Frontal cortex (tissue), 4 donors: Measurements from ENCODE around the gene CLCN1. TPM values are rescaled to one million over a fixed set of nuclear protein-coding genes. Genes with fewer than 3 reads are reported as not detected.
A peak's percentile ranks its signal among the peaks of the same experiment; 100 is the strongest.

Experiments
- DNase-seq, 2 donors: peaks; one replicate each; pipeline ENCODE4 v3.0.0; 2012; ENCODE audit warnings: low spot score in 2 of 2
- FAIRE-seq: peaks from 2 replicates; lab custom pipeline; 2012; peaks lifted over from hg19 to GRCh38; lab: Jason Lieb, UNC
- total RNA-seq: library from RNA; depleted of rRNA; stranded (reverse); fragments of >200 nt; gene quantifications from one replicate; pipeline ENCODE4 v1.2.3, GENCODE V29; 2014
- donor health status: control.
- donor health status: control.
- donor health status: control.

Gene CLCN1
- total RNA-seq, 1 donor from 2014 or later: under 0.01 TPM

- FAIRE-seq (no peak), DNase-seq (no peak)
Observed at GRCh38 chr7:143290293-143290692, 25.6 kb upstream of the CLCN1 start.

DNA sequence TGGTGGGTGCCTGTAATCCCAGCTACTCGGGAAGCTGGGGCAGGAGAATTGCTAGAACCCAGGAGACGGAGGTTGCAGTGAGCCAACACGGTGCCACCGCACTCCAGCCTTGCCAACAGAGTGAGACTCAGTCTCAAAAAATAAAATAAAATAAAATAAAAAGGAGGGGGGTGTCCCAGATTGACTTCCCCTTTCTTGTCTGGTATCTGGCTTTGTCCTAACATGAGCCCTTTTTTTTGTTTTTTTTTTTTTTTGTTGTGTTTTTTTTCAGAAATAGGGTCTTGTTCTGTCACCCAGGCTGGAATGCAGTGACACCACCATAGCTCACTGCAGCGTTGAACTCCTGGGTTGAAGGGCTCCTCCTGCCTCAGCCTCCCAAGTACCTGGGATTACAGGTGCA is 23.0 kb upstream of the CLCN1 start:
- no peak for DNase-seq
- FAIRE-seq: no peak

GRCh38 chr7:143295870-143296269 is 20.0 kb upstream of the CLCN1 start:
- DNase-seq: no peak
- no peak for FAIRE-seq

DNA sequence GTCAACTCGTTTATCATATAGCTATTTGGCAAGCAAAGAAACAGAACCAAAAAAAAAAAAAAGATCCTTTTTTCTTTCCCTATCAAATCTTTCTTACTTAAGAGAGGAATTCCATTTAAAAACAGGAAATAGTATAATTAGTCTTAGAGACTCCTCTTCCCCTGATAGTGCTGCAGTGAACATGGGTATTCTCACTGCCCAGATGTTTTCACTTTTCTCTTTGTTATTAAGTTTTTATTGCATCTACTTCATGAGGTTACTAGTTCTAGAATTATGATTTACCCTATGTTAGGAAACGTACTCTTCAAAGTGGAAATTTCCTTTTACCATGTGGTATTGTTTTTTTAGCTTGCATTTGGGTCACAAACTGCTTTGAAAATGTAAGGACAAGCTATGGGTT is 19.2 kb upstream of the CLCN1 start:
- DNase-seq (no peak), FAIRE-seq (no peak)

GRCh38 chr7:143299346-143299745 is 16.6 kb upstream of the CLCN1 start:
- no peak for DNase-seq

DNA sequence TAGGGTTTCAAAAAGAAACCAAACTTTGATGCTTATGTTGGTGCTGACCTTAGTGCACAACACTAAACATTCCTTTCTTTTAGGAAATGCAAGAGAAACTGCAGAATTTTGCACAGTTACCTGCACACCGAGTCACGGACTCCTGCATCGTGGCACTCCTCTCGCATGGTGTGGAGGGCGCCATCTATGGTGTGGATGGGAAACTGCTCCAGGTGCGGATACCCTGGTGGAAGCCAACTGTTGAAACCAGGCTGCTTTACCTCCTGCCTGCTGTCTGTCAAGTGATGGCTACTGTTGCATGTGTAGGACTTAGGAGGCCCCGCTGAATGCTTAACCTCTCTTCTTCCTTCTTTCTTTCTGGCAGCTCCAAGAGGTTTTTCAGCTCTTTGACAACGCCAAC is 16.1 kb upstream of the CLCN1 start:
- no peak for FAIRE-seq
- DNase-seq: no peak

More at GRCh38 chr7:143299346-143299745, 16.6 kb upstream of the CLCN1 start:
- no peak for FAIRE-seq

DNA sequence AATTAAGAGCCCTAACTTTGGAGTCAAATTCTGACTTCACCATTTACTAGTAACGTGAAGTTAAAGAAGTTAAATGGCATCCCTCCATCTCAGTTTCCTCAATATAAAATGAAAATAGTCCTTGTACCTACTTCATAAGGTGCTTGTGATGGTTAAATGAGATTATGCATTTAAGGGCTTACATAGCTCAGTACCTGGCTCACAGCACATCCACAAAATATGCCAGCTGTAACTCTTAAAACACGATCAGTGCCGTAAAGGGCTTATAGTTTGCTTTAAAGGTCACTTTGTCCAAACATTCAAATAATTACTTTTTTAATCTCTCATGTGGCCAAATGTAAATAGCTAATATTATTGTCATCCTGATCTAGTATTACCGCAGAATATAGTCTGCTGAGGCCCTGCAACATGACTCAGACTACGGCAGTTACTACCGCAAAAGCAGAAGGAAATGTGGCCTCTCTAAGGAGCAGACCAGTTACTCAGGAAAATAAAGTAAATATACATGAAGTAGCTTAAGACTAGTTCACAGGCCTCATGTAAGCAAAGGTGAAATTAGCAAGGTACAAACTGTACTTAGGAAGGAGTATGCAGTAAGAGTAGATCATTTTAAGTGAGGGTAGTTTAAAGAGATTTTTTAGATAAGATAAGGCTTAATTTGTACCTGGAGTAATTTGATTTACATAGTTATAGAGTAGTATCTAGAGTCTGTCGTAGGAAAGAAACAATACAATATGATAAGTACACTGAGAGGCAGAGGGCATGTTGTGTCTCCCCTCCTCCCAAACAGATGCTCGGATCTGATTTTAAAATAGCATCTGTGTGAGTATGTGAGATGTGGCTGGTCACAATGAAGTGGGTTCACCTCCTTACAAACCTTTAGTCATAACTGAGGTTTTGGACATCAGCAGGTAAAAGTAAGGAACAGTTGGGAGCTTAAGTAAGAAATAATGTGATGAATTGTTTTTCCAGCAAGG is 14.7 kb upstream of the CLCN1 start:
- DNase-seq (no peak), FAIRE-seq (no peak)

- DNase-seq (no peak), FAIRE-seq (no peak)
Observed at GRCh38 chr7:143303733-143304132, 12.2 kb upstream of the CLCN1 start.

GRCh38 chr7:143304938-143305337 is 11.0 kb upstream of the CLCN1 start:
- FAIRE-seq (no peak), DNase-seq (no peak)

DNA sequence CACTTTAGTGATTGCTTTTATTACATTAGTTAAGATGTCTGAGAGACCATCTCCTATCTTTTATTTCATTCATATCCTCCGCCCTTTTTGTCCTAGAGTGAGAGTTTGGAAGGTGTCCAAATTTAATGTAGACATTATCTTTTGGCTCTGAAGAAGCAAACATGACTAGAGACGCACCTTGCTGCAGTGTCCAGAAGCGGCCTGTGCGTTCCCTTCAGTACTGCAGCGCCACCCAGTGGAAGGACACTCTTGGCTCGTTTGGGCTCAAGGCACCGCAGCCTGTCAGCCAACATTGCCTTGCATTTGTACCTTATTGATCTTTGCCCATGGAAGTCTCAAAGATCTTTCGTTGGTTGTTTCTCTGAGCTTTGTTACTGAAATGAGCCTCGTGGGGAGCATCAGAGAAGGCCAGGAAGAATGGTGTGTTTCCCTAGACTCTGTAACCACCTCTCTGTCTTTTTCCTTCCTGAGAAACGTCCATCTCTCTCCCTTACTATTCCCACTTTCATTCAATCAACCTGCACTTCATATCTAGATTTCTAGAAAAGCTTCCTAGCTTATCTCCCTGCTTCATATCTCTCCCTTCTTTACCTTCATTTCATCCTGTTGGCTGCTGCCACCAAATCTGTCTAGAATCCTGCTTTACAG is 10.4 kb upstream of the CLCN1 start:
- FAIRE-seq (no peak), DNase-seq (peak; percentile 30 to 62)

- FAIRE-seq (no peak), DNase-seq (no peak)
Observed at GRCh38 chr7:143308632-143309031, 7.3 kb upstream of the CLCN1 start.

DNA sequence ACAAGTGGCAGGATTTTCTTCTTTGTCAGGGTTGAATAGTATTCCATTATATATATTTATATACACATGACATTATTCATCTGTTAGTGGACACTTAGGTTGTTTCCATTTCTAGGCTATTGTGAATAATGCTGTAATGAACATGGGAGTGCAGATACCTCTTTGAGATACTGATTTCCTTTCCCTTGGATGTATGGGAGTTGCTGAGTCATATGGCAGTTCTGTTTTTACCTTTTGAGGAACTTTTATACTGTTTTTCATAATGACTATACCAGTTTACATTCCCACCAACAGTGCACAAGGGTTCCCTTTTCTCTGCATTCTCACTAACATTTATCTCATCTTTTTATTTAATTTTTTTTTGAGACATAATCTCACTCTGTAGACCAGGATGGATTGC is 1.8 kb upstream of the CLCN1 start:
- DNase-seq (no peak), FAIRE-seq (no peak)

DNA sequence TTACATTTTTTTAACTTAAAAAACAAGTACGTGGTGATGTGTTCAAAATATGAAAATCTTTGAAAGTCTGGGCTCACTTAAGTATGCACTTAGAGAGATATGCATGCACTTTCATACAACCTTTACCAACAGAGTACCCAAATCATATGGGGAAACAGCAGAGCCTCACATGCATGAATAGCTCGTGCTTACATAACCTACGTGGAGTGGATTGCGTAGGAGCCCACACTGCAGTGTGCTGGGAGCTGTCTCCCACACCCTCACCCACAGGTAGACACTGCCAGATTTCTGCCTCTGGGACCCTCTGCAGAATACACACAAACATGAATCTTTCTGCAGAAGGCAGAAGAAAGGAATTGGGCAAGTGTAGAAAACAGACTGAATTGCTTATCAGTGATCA is 581 bp downstream of the CLCN1 start:
- no peak for FAIRE-seq

DNA sequence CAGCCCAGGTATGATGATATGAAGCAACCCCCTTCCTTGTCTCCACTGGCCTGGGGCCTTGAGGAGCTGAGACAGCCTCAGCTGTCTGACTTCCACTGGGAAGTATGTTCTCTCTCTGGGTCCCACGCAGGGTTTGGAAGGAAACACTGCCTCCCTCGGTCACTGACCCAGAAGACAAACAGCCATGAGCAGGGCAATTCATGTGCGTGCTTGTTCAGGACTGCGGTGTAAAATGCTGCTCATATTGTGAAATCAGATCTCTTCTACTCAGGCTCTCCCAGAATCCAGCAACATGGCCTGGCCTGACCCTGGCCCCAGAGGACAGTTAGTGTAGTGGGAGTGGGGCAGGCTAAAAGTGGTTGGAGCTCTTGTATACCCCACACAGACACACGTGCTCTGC is 2.8 kb downstream of the CLCN1 start:
- no peak for DNase-seq
- no peak for FAIRE-seq

More for the DNA sequence above, 581 bp downstream of the CLCN1 start:
- peak in 1 of 2 donors; percentile 26 for DNase-seq

DNA sequence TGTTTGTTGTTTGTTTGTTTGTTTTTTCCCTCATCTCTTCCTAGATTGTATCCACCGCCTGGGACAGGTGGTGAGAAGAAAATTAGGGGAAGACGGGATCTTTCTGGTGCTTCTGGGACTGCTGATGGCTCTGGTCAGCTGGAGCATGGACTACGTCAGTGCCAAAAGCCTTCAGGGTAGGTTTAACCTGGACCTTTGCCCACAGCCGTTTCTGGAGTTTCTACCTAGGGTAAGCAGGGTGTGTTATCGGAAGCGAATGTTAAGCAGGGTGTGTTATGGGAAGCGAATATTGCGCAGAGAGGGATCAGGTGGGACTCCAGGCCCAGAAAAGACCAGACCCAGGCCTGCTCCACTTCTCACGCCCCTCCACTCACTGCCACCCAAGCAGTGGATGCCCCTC is 4.7 kb downstream of the CLCN1 start:
- DNase-seq (no peak), FAIRE-seq (no peak)

GRCh38 chr7:143321242-143321641 is 5.3 kb downstream of the CLCN1 start:
- FAIRE-seq (no peak), DNase-seq (no peak)

DNA sequence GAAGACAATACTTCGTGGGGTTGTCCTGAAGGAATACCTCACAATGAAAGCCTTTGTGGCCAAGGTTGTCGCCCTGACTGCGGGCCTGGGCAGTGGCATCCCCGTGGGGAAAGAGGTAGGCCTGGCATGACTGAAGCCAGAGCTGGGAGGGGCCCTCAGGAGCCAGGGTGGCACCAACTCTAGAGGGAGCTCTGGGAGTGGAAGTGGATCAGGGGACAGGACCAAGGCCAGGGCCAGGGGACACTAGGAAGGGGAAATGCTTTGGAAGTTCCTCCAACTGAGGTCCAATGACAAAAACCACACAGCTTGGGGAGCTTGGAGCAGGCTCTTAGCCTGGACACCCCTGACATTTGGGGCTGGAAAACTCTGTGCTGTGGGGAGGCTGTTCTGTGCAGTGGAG is 5.8 kb downstream of the CLCN1 start:
- DNase-seq (no peak), FAIRE-seq (no peak)

- no peak for FAIRE-seq
- DNase-seq: no peak
Observed at GRCh38 chr7:143322760-143323633, 7.1 kb downstream of the CLCN1 start.

DNA sequence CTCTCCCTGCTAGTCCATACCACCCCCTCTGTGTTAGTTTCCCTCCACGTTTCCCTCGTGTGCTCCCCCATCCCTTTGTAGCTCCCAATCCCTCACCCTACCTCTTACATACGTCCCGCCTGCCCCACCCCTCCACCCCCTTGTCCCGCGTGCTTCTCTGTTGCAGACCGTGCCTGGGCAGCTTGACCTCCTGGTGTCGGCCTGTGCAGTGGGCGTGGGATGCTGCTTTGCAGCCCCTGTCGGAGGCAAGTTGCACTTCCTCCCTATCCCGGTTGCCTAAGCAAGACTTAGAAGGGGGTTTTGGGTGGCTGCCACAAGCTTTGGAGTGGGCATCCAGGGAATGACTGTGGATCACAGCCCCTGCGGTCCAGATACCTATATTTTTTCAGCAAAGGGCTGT is 7.7 kb downstream of the CLCN1 start:
- no peak for DNase-seq
- FAIRE-seq: no peak

GRCh38 chr7:143325240-143325639 is 9.3 kb downstream of the CLCN1 start:
- no peak for DNase-seq
- FAIRE-seq: no peak
